NCI-H2029 treated with DMSO at 0.1 percent for 48 hours (cell line): Measurements from ENCODE around the gene SLA2.
"Not testable (repeated sequence)": the region's sequence is repeated elsewhere in the genome, so short reads cannot be mapped to it uniquely, and the experiment has no call there.

ENCODE experiments used
- DNase-seq: peaks from one replicate; lab custom pipeline; 2025; lab: John Stamatoyannopoulos, UW

The SLA2 gene

GRCh38 chr20:36645353-36645752, 643 bp downstream of the SLA2 start:
- DNase-seq = no peak

- no peak for DNase-seq
Measured at GRCh38 chr20:36644706-36645095, 1.3 kb downstream of the SLA2 start.

- no peak for DNase-seq
Measured at GRCh38 chr20:36644032-36644705, 1.8 kb downstream of the SLA2 start.

GRCh38 chr20:36642136-36642535, 3.9 kb downstream of the SLA2 start:
- no peak for DNase-seq

- no peak for DNase-seq
Measured at GRCh38 chr20:36641506-36641843, 4.5 kb downstream of the SLA2 start.

GRCh38 chr20:36638876-36639400, 7.1 kb downstream of the SLA2 start:
- DNase-seq = not testable (repeated sequence)

GRCh38 chr20:36634342-36634741, 11.7 kb downstream of the SLA2 start:
- DNase-seq = no peak

GRCh38 chr20:36633285-36633772, 12.7 kb downstream of the SLA2 start:
- DNase-seq = no peak

- DNase-seq = no peak
Measured at GRCh38 chr20:36632487-36633284, 13.3 kb downstream of the SLA2 start.

GRCh38 chr20:36632147-36632486, 13.9 kb downstream of the SLA2 start:
- DNase-seq = no peak

GRCh38 chr20:36631646-36632045, 14.3 kb downstream of the SLA2 start:
- DNase-seq = no peak

- DNase-seq = no peak
Measured at GRCh38 chr20:36629719-36630681, 16.0 kb downstream of the SLA2 start.

- DNase-seq = no peak
Measured at GRCh38 chr20:36628076-36628475, 17.9 kb downstream of the SLA2 start.

- DNase-seq = peak; percentile 81
Measured at GRCh38 chr20:36624944-36625324, 21.1 kb downstream of the SLA2 start.

- peak; percentile 89 for DNase-seq
Measured at GRCh38 chr20:36624068-36624943, 21.7 kb downstream of the SLA2 start.

- no peak for DNase-seq
Measured at GRCh38 chr20:36623444-36623843, 22.6 kb downstream of the SLA2 start.

- no peak for DNase-seq
Measured at GRCh38 chr20:36620917-36621316, 25.1 kb downstream of the SLA2 start.

GRCh38 chr20:36614781-36615557, 31.0 kb downstream of the SLA2 start:
- peak; percentile 58 for DNase-seq

- DNase-seq = peak; percentile 90
Measured at GRCh38 chr20:36613974-36614373, 32.0 kb downstream of the SLA2 start.

GRCh38 chr20:36611625-36612024, 34.4 kb downstream of the SLA2 start:
- DNase-seq = no peak

- DNase-seq = not testable (repeated sequence)
Measured at GRCh38 chr20:36608388-36608728, 37.6 kb downstream of the SLA2 start.
